ENCODE results near the gene ZDHHC12.

GRCh38 chr9:128707446-128707845, 16.5 kb downstream of the ZDHHC12 start:
- no peak for TF ChIP-seq YY1 (IDR thresholded peaks at IDR 0.05; ENCODE audit: insufficient read depth, insufficient read length)
- no peak for TF ChIP-seq ZNF274 (IDR thresholded peaks at IDR 0.05; ENCODE audit: low read depth, low read length)
- TF ChIP-seq SUZ12 (IDR thresholded peaks at IDR 0.05; ENCODE audit: extremely low read depth, insufficient read depth, insufficient read length): no peak
